Measurements from ENCODE around the gene MBD3L2B.

Gene MBD3L2B

DNA sequence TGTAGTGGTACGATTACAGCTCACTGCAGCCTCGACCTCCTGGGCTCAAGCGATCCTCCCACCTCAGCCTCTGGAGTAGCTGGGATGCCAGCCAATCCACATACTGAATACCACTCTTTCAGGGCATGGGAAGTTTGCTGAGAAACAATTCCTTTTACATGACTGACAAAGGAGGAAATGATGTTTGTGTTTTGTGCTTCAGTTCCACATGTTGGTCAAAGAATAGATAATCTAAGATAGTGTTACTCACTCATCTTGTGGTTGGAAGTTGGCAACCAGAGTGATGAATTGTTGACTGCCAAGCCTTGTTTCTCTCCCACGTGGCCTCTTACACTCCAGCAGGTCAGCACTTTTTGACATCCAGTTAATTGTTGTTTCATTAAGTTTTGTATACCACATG, 7.6 kb downstream of the MBD3L2B start:
- no peak overlapping the region for H3K9ac ChIP-seq (ENCODE audit: low read depth in 1 of 2, low read length in 2 of 2)

DNA sequence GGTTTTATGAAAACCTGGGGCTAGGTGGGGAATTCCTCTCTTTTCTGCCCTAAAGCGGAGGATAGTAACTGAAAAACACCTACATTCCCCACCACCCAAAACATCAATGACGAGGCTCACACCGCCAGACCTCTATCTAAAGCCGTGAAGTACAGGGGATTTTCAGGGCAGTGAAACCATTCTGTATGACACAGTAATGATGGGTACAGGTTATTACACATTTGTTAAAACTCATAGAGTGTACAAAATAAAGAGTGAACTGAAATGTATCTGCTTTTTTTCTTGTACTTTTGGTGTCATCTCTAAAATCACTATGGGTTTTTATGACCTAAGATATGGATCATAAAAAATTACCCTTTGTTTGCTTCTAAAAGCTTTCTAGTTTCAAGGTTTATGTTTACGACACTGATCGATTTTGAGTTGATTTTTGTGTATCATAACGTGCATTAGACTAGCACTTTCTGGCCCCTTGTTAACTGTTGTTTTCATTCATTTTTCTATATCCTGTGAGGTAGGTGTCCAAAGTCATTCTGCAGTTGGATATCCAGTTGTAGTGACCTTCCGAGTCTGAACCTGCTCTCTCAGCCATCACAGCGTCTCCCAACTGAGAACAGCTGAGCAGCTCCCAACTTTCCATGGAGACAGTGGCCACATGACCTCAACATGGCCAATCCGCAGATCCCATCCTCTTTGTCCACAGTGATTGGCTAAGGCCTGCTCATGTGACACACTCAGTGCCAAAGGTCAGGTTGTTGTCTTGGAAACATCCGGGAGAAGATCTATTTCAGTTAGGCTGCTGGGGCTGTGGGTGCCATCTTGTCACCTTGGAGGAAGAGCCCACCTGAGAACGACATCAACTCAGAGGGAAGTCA, 10.3 kb downstream of the MBD3L2B start:
- no peak overlapping the region for H3K9ac ChIP-seq (ENCODE audit: low read depth in 1 of 2, low read length in 2 of 2)
- H3K36me3 ChIP-seq (ENCODE audit: control insufficient read depth in 1 of 2, insufficient read depth in 2 of 2, low read length in 2 of 2) = no peaks in the 10 kb centered on the region
- H3K27ac ChIP-seq (ENCODE audit: low read depth, low read length) = no peak overlapping the region
- no peaks in the 10 kb centered on the region for H3K9me3 ChIP-seq (ENCODE audit: control insufficient read depth in 1 of 2, low read length in 2 of 2)
- H3K4me3 ChIP-seq (ENCODE audit: low read depth in 1 of 2, low read length in 2 of 2) = no peak overlapping the region
- no peaks in the 10 kb centered on the region for H3K27me3 ChIP-seq (ENCODE audit: control insufficient read depth in 1 of 2, insufficient read depth in 2 of 2, low read length in 2 of 2)
- H3K4me1 ChIP-seq (ENCODE audit: control insufficient read depth in 1 of 2, insufficient read depth in 2 of 2, low read length in 2 of 2) = no peaks in the 10 kb centered on the region

More for the DNA sequence above, 7.6 kb downstream of the MBD3L2B start:
- Histone ChIP-seq H3K4me1 (ENCODE audit: control insufficient read depth in 1 of 2, insufficient read depth in 2 of 2, low read length in 2 of 2) (no peaks in the 10 kb centered on the region), H3K36me3 (ENCODE audit: control insufficient read depth in 1 of 2, insufficient read depth in 2 of 2, low read length in 2 of 2) (no peaks in the 10 kb centered on the region), H3K9me3 (ENCODE audit: control insufficient read depth in 1 of 2, low read length in 2 of 2) (no peaks in the 10 kb centered on the region), H3K4me3 (ENCODE audit: low read depth in 1 of 2, low read length in 2 of 2) (no peak overlapping the region), H3K27ac (ENCODE audit: low read depth, low read length) (no peak overlapping the region), H3K27me3 (ENCODE audit: control insufficient read depth in 1 of 2, insufficient read depth in 2 of 2, low read length in 2 of 2) (no peaks in the 10 kb centered on the region)

GRCh38 chr19:7007859-7008258, 13.4 kb downstream of the MBD3L2B start:
- Histone ChIP-seq H3K4me3 (ENCODE audit: low read depth in 1 of 2, low read length in 2 of 2) (no peak overlapping the region), H3K27me3 (ENCODE audit: control insufficient read depth in 1 of 2, insufficient read depth in 2 of 2, low read length in 2 of 2) (no peaks in the 10 kb centered on the region), H3K27ac (ENCODE audit: low read depth, low read length) (no peak overlapping the region), H3K9me3 (ENCODE audit: control insufficient read depth in 1 of 2, low read length in 2 of 2) (no peaks in the 10 kb centered on the region), H3K36me3 (ENCODE audit: control insufficient read depth in 1 of 2, insufficient read depth in 2 of 2, low read length in 2 of 2) (no peaks in the 10 kb centered on the region), H3K9ac (ENCODE audit: low read depth in 1 of 2, low read length in 2 of 2) (no peak overlapping the region), H3K4me1 (ENCODE audit: control insufficient read depth in 1 of 2, insufficient read depth in 2 of 2, low read length in 2 of 2) (no peaks in the 10 kb centered on the region)

DNA sequence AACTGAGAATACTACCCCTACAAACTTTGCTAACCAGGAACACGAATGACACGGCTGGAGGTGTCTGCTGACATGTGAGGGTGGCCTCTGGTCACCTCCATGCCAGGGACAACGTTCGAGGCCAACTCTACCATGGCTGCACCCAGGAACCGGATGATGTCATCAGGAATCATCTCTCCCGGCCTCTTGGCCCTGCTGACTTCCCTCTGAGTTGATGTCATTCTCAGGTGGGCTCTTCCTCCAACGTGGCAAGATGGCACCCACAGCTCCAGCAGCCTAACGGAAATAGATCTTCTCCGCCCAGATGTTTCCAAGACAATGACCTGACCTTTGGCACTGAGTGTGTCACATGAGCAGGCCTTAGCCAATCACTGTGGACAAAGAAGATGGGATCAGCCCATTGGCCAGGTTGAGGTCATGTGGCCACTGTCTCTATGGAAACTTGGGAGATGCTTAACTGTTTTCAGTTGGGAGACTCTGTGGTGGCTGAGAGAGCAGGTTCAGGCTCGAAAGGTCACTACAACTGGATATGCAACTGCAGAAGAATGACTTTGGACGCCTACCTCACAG, 15.0 kb downstream of the MBD3L2B start:
- Histone ChIP-seq H3K9me3 (ENCODE audit: control insufficient read depth in 1 of 2, low read length in 2 of 2) (no peaks in the 10 kb centered on the region), H3K4me3 (ENCODE audit: low read depth in 1 of 2, low read length in 2 of 2) (no peak overlapping the region), H3K36me3 (ENCODE audit: control insufficient read depth in 1 of 2, insufficient read depth in 2 of 2, low read length in 2 of 2) (no peaks in the 10 kb centered on the region), H3K27ac (ENCODE audit: low read depth, low read length) (no peak overlapping the region), H3K9ac (ENCODE audit: low read depth in 1 of 2, low read length in 2 of 2) (no peak overlapping the region), H3K4me1 (ENCODE audit: control insufficient read depth in 1 of 2, insufficient read depth in 2 of 2, low read length in 2 of 2) (no peaks in the 10 kb centered on the region), H3K27me3 (ENCODE audit: control insufficient read depth in 1 of 2, insufficient read depth in 2 of 2, low read length in 2 of 2) (no peaks in the 10 kb centered on the region)

DNA sequence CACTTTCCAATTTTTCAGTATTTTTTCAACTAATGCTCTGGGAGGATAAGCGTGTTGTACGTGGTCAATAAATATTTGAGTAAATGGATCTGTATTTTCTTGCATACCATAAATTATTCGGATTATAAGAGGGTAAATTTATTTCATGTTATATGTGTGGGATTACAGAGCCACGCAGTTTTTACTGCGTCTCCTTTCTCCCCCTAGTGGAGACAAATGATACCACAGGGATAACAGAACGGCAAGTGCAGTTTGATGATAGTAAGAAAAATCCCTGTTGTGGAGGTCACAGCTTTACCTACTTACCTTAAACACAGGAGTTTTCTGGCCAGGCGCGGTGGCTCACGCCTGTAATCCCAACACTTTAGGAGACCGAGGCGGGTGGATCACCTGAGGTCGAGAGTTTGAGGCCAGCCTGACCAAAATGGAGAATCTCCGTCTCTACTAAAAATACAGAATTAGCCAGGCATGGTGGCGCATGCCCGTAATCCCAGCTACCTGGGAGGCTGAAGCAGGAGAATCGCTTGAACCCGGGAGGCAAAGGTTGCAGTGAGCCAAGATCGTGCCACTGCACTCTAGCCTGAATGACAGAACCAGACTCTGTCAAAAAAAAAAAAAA, 16.8 kb downstream of the MBD3L2B start:
- H3K9ac ChIP-seq (ENCODE audit: low read depth in 1 of 2, low read length in 2 of 2) = no peak overlapping the region
- H3K4me1 ChIP-seq (ENCODE audit: control insufficient read depth in 1 of 2, insufficient read depth in 2 of 2, low read length in 2 of 2) = no peaks in the 10 kb centered on the region

GRCh38 chr19:7000816-7001215, 20.4 kb downstream of the MBD3L2B start:
- H3K4me3 ChIP-seq (ENCODE audit: low read depth in 1 of 2, low read length in 2 of 2) = no peak overlapping the region
- no peaks in the 10 kb centered on the region for H3K36me3 ChIP-seq (ENCODE audit: control insufficient read depth in 1 of 2, insufficient read depth in 2 of 2, low read length in 2 of 2)
- H3K4me1 ChIP-seq (ENCODE audit: control insufficient read depth in 1 of 2, insufficient read depth in 2 of 2, low read length in 2 of 2) = no peaks in the 10 kb centered on the region
- no peaks in the 10 kb centered on the region for H3K9me3 ChIP-seq (ENCODE audit: control insufficient read depth in 1 of 2, low read length in 2 of 2)
- H3K9ac ChIP-seq (ENCODE audit: low read depth in 1 of 2, low read length in 2 of 2) = no peak overlapping the region
- no peaks in the 10 kb centered on the region for H3K27me3 ChIP-seq (ENCODE audit: control insufficient read depth in 1 of 2, insufficient read depth in 2 of 2, low read length in 2 of 2)
- H3K27ac ChIP-seq (ENCODE audit: low read depth, low read length) = no peak overlapping the region

More for the DNA sequence above, 16.8 kb downstream of the MBD3L2B start:
- Histone ChIP-seq H3K9me3 (ENCODE audit: control insufficient read depth in 1 of 2, low read length in 2 of 2) (no peaks in the 10 kb centered on the region), H3K4me3 (ENCODE audit: low read depth in 1 of 2, low read length in 2 of 2) (no peak overlapping the region), H3K27ac (ENCODE audit: low read depth, low read length) (no peak overlapping the region), H3K36me3 (ENCODE audit: control insufficient read depth in 1 of 2, insufficient read depth in 2 of 2, low read length in 2 of 2) (no peaks in the 10 kb centered on the region), H3K27me3 (ENCODE audit: control insufficient read depth in 1 of 2, insufficient read depth in 2 of 2, low read length in 2 of 2) (no peaks in the 10 kb centered on the region)

GRCh38 chr19:7000333-7000732, 20.9 kb downstream of the MBD3L2B start:
- no peaks in the 10 kb centered on the region for H3K36me3 ChIP-seq (ENCODE audit: control insufficient read depth in 1 of 2, insufficient read depth in 2 of 2, low read length in 2 of 2)
- H3K4me3 ChIP-seq (ENCODE audit: low read depth in 1 of 2, low read length in 2 of 2) = no peak overlapping the region
- no peak overlapping the region for H3K27ac ChIP-seq (ENCODE audit: low read depth, low read length)
- H3K9ac ChIP-seq (ENCODE audit: low read depth in 1 of 2, low read length in 2 of 2) = no peak overlapping the region
- no peaks in the 10 kb centered on the region for H3K9me3 ChIP-seq (ENCODE audit: control insufficient read depth in 1 of 2, low read length in 2 of 2)
- H3K27me3 ChIP-seq (ENCODE audit: control insufficient read depth in 1 of 2, insufficient read depth in 2 of 2, low read length in 2 of 2) = no peaks in the 10 kb centered on the region
- H3K4me1 ChIP-seq (ENCODE audit: control insufficient read depth in 1 of 2, insufficient read depth in 2 of 2, low read length in 2 of 2) = no peaks in the 10 kb centered on the region

DNA sequence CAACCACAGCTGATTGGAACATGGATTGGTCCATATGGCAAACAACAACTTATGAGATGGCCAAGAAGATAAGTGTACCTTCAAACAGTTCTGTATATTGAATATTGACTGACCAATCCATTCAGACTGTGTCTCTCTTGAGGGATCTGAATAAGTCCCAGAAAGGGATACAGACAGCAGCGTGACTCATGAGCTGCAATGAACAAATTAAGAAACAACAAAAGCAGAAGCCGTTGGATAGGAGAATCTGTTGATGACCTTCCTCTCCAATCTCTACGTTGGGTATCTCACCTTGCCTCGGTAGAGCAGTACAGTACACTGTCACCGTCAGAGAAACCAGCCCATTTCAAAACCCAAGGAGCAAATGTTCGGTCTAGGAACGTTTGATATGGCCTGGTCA, 21.3 kb downstream of the MBD3L2B start:
- no peaks in the 10 kb centered on the region for H3K36me3 ChIP-seq (ENCODE audit: control insufficient read depth in 1 of 2, insufficient read depth in 2 of 2, low read length in 2 of 2)
- no peaks in the 10 kb centered on the region for H3K27me3 ChIP-seq (ENCODE audit: control insufficient read depth in 1 of 2, insufficient read depth in 2 of 2, low read length in 2 of 2)
- H3K4me3 ChIP-seq (ENCODE audit: low read depth in 1 of 2, low read length in 2 of 2) = no peak overlapping the region
- H3K9me3 ChIP-seq (ENCODE audit: control insufficient read depth in 1 of 2, low read length in 2 of 2) = no peaks in the 10 kb centered on the region
- H3K27ac ChIP-seq (ENCODE audit: low read depth, low read length) = no peak overlapping the region
- no peak overlapping the region for H3K9ac ChIP-seq (ENCODE audit: low read depth in 1 of 2, low read length in 2 of 2)
- no peaks in the 10 kb centered on the region for H3K4me1 ChIP-seq (ENCODE audit: control insufficient read depth in 1 of 2, insufficient read depth in 2 of 2, low read length in 2 of 2)

GRCh38 chr19:6997679-6998445, 23.4 kb downstream of the MBD3L2B start:
- Histone ChIP-seq H3K9me3 (ENCODE audit: control insufficient read depth in 1 of 2, low read length in 2 of 2) (no peaks in the 10 kb centered on the region), H3K4me3 (ENCODE audit: low read depth in 1 of 2, low read length in 2 of 2) (no peak overlapping the region), H3K27ac (ENCODE audit: low read depth, low read length) (no peak overlapping the region), H3K9ac (ENCODE audit: low read depth in 1 of 2, low read length in 2 of 2) (no peak overlapping the region), H3K36me3 (ENCODE audit: control insufficient read depth in 1 of 2, insufficient read depth in 2 of 2, low read length in 2 of 2) (no peaks in the 10 kb centered on the region), H3K4me1 (ENCODE audit: control insufficient read depth in 1 of 2, insufficient read depth in 2 of 2, low read length in 2 of 2) (no peaks in the 10 kb centered on the region), H3K27me3 (ENCODE audit: control insufficient read depth in 1 of 2, insufficient read depth in 2 of 2, low read length in 2 of 2) (no peaks in the 10 kb centered on the region)

GRCh38 chr19:6996810-6997209, 24.4 kb downstream of the MBD3L2B start:
- no peaks in the 10 kb centered on the region for H3K9me3 ChIP-seq (ENCODE audit: control insufficient read depth in 1 of 2, low read length in 2 of 2)
- H3K4me3 ChIP-seq (ENCODE audit: low read depth in 1 of 2, low read length in 2 of 2) = no peak overlapping the region
- H3K27me3 ChIP-seq (ENCODE audit: control insufficient read depth in 1 of 2, insufficient read depth in 2 of 2, low read length in 2 of 2) = no peaks in the 10 kb centered on the region
- no peaks in the 10 kb centered on the region for H3K4me1 ChIP-seq (ENCODE audit: control insufficient read depth in 1 of 2, insufficient read depth in 2 of 2, low read length in 2 of 2)
- no peak overlapping the region for H3K9ac ChIP-seq (ENCODE audit: low read depth in 1 of 2, low read length in 2 of 2)
- H3K27ac ChIP-seq (ENCODE audit: low read depth, low read length) = no peak overlapping the region
- no peaks in the 10 kb centered on the region for H3K36me3 ChIP-seq (ENCODE audit: control insufficient read depth in 1 of 2, insufficient read depth in 2 of 2, low read length in 2 of 2)
